T-cell (primary cell): ENCODE measurements around the gene VTI1A. TPM values are rescaled to one million over a fixed set of nuclear protein-coding genes. Genes with fewer than 3 reads are reported as not detected.

Experiments used
- ATAC-seq, 4 experiments: fragments of 200-7000 bp in 3 of 4; fragments of 150-1000 bp in 1 of 4; cut with Tn5 transposase; replicated peaks in 1 of 4; 1 replicate in 3 of 4; 2 replicates in 1 of 4; pipeline ENCODE4 v1.10.0; 2021; ENCODE audit warnings: moderate library complexity in 3 of 4, mild to moderate bottlenecking in 2 of 4, moderate number of reproducible peaks in 1 of 4
- CTCF ChIA-PET, 2 donors: fragments of 300-600 bp; sonication (Branson Sonifier 250); formaldehyde crosslinking; loops; one replicate each; lab custom pipeline; 2022; ENCODE audit warnings: antibody characterized with exemption in 2 of 2; lab: Charles Lee
- POLR2A ChIA-PET, 2 donors: fragments of 300-600 bp; sonication (Branson Sonifier 250); formaldehyde crosslinking; loops; one replicate each; lab custom pipeline; 2022; ENCODE audit warnings: antibody characterized with exemption in 2 of 2; lab: Charles Lee
- DNase-seq, 35 experiments: peaks; one replicate each; pipeline versions ENCODE4 v3.0.0 to v3.0.0-alpha.2; 2013 to 2023
- H3K27ac ChIP-seq: one replicate; pipeline ENCODE4 v1.5.1; 2013; ENCODE audit warnings: low read length
- H3K27me3 ChIP-seq, 2 experiments: replicated peaks in 1 of 2; 1 replicate in 1 of 2; 2 replicates in 1 of 2; pipeline versions ENCODE4 v1.6.1 to v1.7.0; 2013; ENCODE audit warnings: low read length in 1 of 2, mixed read lengths in 1 of 2; ENCODE audit not compliant: control insufficient read depth in 2 of 2, insufficient read depth in 2 of 2; ENCODE audit errors: extremely low read depth in 1 of 2
- H3K36me3 ChIP-seq, 2 donors: 1 replicate in 1 of 2; 2 replicates in 1 of 2; pipeline versions ENCODE4 v1.6.1 to v1.7.0; 2013; ENCODE audit warnings: low read length in 1 of 2; ENCODE audit not compliant: control insufficient read depth in 2 of 2, insufficient read depth in 1 of 2; ENCODE audit errors: extremely low read depth in 1 of 2
- H3K4me1 ChIP-seq, 2 experiments: 1 replicate in 1 of 2; 2 replicates in 1 of 2; pipeline versions ENCODE4 v1.6.1 to v1.7.0; 2013; ENCODE audit warnings: low read length in 2 of 2, mixed read lengths in 1 of 2; ENCODE audit not compliant: insufficient read depth in 2 of 2, control insufficient read depth in 1 of 2; ENCODE audit errors: extremely low read depth in 1 of 2
- H3K4me3 ChIP-seq, 2 donors: 1 replicate in 1 of 2; 2 replicates in 1 of 2; pipeline versions ENCODE4 v1.5.1 to v1.7.0; 2013; ENCODE audit warnings: mild to moderate bottlenecking in 2 of 2, low read length in 1 of 2, moderate library complexity in 1 of 2; ENCODE audit not compliant: control insufficient read depth in 1 of 2; ENCODE audit errors: extremely low read depth in 1 of 2
- H3K9me3 ChIP-seq: 2 replicates; pipeline ENCODE4 v1.7.0; 2013
- H3K27ac Mint-ChIP-seq, 2 donors: one replicate each; pipeline ENCODE4 v1.8.0; 2020 to 2021; ENCODE audit warnings: mild to moderate bottlenecking in 2 of 2, mixed read lengths in 2 of 2
- H3K27me3 Mint-ChIP-seq, 2 donors: one replicate each; pipeline ENCODE4 v1.8.0; 2021 to 2022; ENCODE audit warnings: mixed read lengths in 2 of 2
- H3K36me3 Mint-ChIP-seq: one replicate; pipeline ENCODE4 v1.8.0; 2021; ENCODE audit warnings: mixed read lengths
- H3K4me1 Mint-ChIP-seq, 3 donors: one replicate each; pipeline ENCODE4 v1.8.0; 2020 to 2022; ENCODE audit warnings: mixed read lengths in 3 of 3, mild to moderate bottlenecking in 1 of 3
- H3K4me3 Mint-ChIP-seq, 3 donors: one replicate each; pipeline ENCODE4 v1.8.0; 2020 to 2022; ENCODE audit warnings: mild to moderate bottlenecking in 3 of 3, mixed read lengths in 3 of 3, moderate library complexity in 3 of 3
- H3K9me3 Mint-ChIP-seq, 3 donors: one replicate each; pipeline ENCODE4 v1.8.0; 2020 to 2022; ENCODE audit warnings: mixed read lengths in 3 of 3
- WGBS: methylation state at CpG from one replicate; pipeline ENCODE4 v1.1.5; 2013; ENCODE audit warnings: missing lambda C conversion rate; ENCODE audit not compliant: insufficient coverage; 5-methylcytosine and 5-hydroxymethylcytosine counted together
- total RNA-seq, 35 experiments: library from RNA in 6 of 35; stranded (reverse) in 6 of 35; fragments of 120-200 nt in 1 of 35; gene quantifications; one replicate each; pipeline versions ENCODE4 v1.2.1 to v1.2.4 and lab custom pipeline; 2013 to 2026

VTI1A gene
- total RNA-seq, 5 donors from 2014 or later (not counting 1 experiment from before 2014, with no cell fraction given) = 41.3 to 53.6 (median 43.5) TPM

DNA sequence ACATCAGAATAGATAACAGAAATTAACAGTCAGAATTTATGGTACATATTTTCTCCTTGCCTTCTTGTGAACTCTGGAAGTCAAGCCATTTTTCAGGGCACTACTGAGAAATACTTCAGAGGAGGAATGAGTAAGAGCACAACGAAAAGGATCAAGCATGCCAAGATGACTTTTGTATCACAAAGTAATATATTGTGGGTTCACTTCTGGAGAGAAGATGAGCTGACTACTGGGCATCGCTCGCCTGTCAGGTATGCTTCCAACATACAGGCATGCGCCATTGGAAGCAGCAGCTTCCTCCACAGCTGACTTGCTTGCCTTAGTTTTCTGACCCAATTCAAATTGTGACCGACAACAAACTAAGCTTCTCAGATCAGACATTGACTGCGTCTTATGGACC is 137.3 kb downstream of the VTI1A start:
- ATAC-seq (no peak), DNase-seq (no peak)
- WGBS = 96% methylated on average over 3 of the region's 6 CpGs
- Histone ChIP-seq H3K9me3 (no peaks in the 10 kb centered on the region), H3K27ac (no peak overlapping the region), H3K36me3 (no peaks in the 10 kb centered on the region), H3K4me1 (no peaks in the 10 kb centered on the region), H3K4me3 (no peak overlapping the region), H3K27me3 (no peaks in the 10 kb centered on the region)
- peaks cover 61% of the 10 kb centered on the region for H3K36me3 Mint-ChIP-seq
- ChIA-PET CTCF (interaction anchor here in 1 of 2 donors (0.5 kb wide), 1 partner anchor 958 kb away, joined by 4 read pairs; no protein-coding TSS in a partner anchor), POLR2A (no interaction called here)
- H3K27ac Mint-ChIP-seq = no peak overlapping the region
- no peak overlapping the region for H3K4me3 Mint-ChIP-seq
- H3K27me3 Mint-ChIP-seq = no peaks in the 10 kb centered on the region
- no peaks in the 10 kb centered on the region for H3K9me3 Mint-ChIP-seq
- no peaks in the 10 kb centered on the region for H3K4me1 Mint-ChIP-seq

DNA sequence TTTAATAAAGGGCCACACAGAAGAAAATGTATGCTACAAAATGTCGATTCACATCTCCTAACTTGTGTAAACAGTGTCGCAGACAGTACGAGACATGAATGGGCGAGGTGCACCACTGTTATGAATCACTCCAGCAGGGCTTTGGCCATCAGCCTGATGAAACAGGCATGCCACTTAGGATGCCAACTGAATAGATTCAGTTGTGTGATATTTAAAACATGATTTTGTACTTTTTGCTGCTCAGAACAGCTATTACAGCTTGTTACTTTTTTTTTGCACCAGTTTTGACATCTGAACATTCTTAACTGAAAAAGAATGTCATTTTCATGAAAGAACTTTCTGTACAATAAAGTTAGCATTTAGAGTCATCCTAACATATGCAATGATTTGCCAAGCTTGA is 138.1 kb downstream of the VTI1A start:
- H3K27me3 Mint-ChIP-seq = no peaks in the 10 kb centered on the region
- no peaks in the 10 kb centered on the region for H3K4me1 Mint-ChIP-seq
- CTCF ChIA-PET = interaction anchor here in 1 of 2 donors (0.7 kb wide), 1 partner anchor 851 kb away, joined by 4 read pairs; no protein-coding TSS in a partner anchor
- H3K4me3 Mint-ChIP-seq = no peak overlapping the region
- POLR2A ChIA-PET = no interaction called here
- DNase-seq (no peak), ATAC-seq (no peak)
- Histone ChIP-seq H3K27ac (no peak overlapping the region), H3K36me3 (no peaks in the 10 kb centered on the region), H3K9me3 (no peaks in the 10 kb centered on the region), H3K27me3 (no peaks in the 10 kb centered on the region), H3K4me1 (no peaks in the 10 kb centered on the region), H3K4me3 (no peak overlapping the region)
- WGBS = 98% methylated on average over 4 of the region's 4 CpGs
- H3K36me3 Mint-ChIP-seq = peaks cover 59% of the 10 kb centered on the region
- H3K9me3 Mint-ChIP-seq = no peaks in the 10 kb centered on the region
- H3K27ac Mint-ChIP-seq = no peak overlapping the region

GRCh38 chr10:112585960-112586359 is 138.9 kb downstream of the VTI1A start:
- Mint-ChIP-seq H3K9me3 (no peaks in the 10 kb centered on the region), H3K27me3 (no peaks in the 10 kb centered on the region), H3K4me1 (no peaks in the 10 kb centered on the region), H3K36me3 (peaks cover 56% of the 10 kb centered on the region), H3K27ac (no peak overlapping the region), H3K4me3 (no peak overlapping the region)
- no peak for DNase-seq
- H3K4me3 ChIP-seq = no peak overlapping the region
- H3K27me3 ChIP-seq = no peaks in the 10 kb centered on the region
- CTCF ChIA-PET = no interaction called here
- H3K36me3 ChIP-seq = no peaks in the 10 kb centered on the region
- no peaks in the 10 kb centered on the region for H3K4me1 ChIP-seq
- no peaks in the 10 kb centered on the region for H3K9me3 ChIP-seq
- H3K27ac ChIP-seq = no peak overlapping the region
- WGBS = no CpG with 5 or more reads among the region's 5 CpGs
- ATAC-seq = no peak
- POLR2A ChIA-PET = interaction anchor here in 1 of 2 donors (0.6 kb wide), 1 partner anchor 138 kb away, joined by 8 read pairs; no protein-coding TSS in a partner anchor

DNA sequence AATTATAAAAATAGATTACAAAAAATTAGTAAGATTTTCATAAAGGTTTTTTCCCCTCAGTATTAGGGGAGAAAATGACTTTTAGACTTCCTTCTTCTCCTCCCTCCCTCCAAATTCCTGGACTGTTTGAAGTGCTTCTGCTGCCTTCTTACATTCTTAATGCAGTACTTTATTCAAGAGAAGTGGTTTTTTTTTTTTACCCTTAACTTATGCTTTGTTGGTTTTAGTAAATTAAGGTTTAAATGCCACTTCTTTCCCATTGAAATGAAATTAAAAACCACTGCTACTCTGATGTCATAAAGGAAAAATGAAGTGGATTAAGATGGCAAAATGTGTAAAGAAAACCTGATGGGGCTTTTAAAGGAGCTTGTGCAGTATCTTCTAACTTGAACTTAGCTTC is 140.7 kb downstream of the VTI1A start:
- H3K36me3 ChIP-seq = peaks cover 0 to 4% of the 10 kb centered on the region in 2 donors
- ATAC-seq = no peak
- H3K36me3 Mint-ChIP-seq = peaks cover 57% of the 10 kb centered on the region
- no peaks in the 10 kb centered on the region for H3K4me1 Mint-ChIP-seq
- CTCF ChIA-PET = interaction anchor here in 1 of 2 donors (0.7 kb wide), 1 partner anchor 18 kb away, joined by 6 read pairs; no protein-coding TSS in a partner anchor
- POLR2A ChIA-PET = no interaction called here
- H3K27ac Mint-ChIP-seq = no peak overlapping the region
- no peaks in the 10 kb centered on the region for H3K9me3 ChIP-seq
- H3K4me1 ChIP-seq = no peaks in the 10 kb centered on the region
- H3K27ac ChIP-seq = no peak overlapping the region
- no peak for DNase-seq
- H3K4me3 ChIP-seq = no peak overlapping the region
- H3K27me3 Mint-ChIP-seq = no peaks in the 10 kb centered on the region
- no peaks in the 10 kb centered on the region for H3K9me3 Mint-ChIP-seq
- no peaks in the 10 kb centered on the region for H3K27me3 ChIP-seq
- no peak overlapping the region for H3K4me3 Mint-ChIP-seq

- H3K9me3 ChIP-seq = no peaks in the 10 kb centered on the region
- H3K36me3 ChIP-seq = peaks cover 0 to 4% of the 10 kb centered on the region in 2 donors
- no peaks in the 10 kb centered on the region for H3K4me1 ChIP-seq
- Mint-ChIP-seq H3K36me3 (peaks cover 58% of the 10 kb centered on the region), H3K4me3 (no peak overlapping the region), H3K27me3 (no peaks in the 10 kb centered on the region), H3K27ac (no peak overlapping the region), H3K4me1 (no peaks in the 10 kb centered on the region), H3K9me3 (no peaks in the 10 kb centered on the region)
- ChIA-PET POLR2A (interaction anchor here in 1 of 2 donors (0.6 kb wide), 1 partner anchor 24 kb away, joined by 6 read pairs; no protein-coding TSS in a partner anchor), CTCF (interaction anchor here in 1 of 2 donors (0.6 to 0.7 kb wide), 2 partner anchors 18 to 644 kb away, joined by 4 to 6 read pairs; no protein-coding TSS in a partner anchor)
- no peak overlapping the region for H3K27ac ChIP-seq
- no peak for ATAC-seq
- no CpG with 5 or more reads among the region's 5 CpGs for WGBS
- DNase-seq = no peak
- H3K27me3 ChIP-seq = no peaks in the 10 kb centered on the region
- no peak overlapping the region for H3K4me3 ChIP-seq
These were observed 141.4 kb downstream of the VTI1A start for GRCh38 chr10:112588225-112588990.

DNA sequence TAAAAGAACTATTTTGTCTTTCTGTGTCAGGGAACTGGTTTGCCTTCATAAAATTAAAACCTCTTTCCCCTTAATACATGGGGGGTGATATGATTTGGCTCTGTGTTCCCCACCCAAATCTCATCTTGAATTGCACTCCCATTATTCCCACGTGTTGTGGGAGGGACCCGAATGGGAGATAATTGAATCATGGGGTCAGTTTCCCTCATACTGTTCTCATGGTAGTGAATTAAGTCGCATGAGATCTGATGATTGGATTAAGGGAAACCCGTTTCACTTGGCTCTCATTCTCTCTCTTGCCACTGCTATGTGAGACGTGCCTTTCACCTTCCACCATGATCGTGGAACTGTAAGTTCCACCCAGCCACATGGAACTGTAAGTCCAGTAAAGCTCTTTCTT is 142.1 kb downstream of the VTI1A start:
- Mint-ChIP-seq H3K9me3 (no peaks in the 10 kb centered on the region), H3K36me3 (peaks cover 53% of the 10 kb centered on the region), H3K27me3 (no peaks in the 10 kb centered on the region), H3K4me1 (no peaks in the 10 kb centered on the region), H3K4me3 (no peak overlapping the region), H3K27ac (no peak overlapping the region)
- ATAC-seq (no peak), DNase-seq (no peak)
- no CpG with 5 or more reads among the region's 6 CpGs for WGBS
- Histone ChIP-seq H3K4me1 (no peaks in the 10 kb centered on the region), H3K4me3 (no peak overlapping the region), H3K9me3 (no peaks in the 10 kb centered on the region), H3K27me3 (no peaks in the 10 kb centered on the region), H3K36me3 (peaks cover 0 to 4% of the 10 kb centered on the region in 2 donors), H3K27ac (no peak overlapping the region)
- POLR2A ChIA-PET = no interaction called here
- CTCF ChIA-PET = interaction anchor here in 1 of 2 donors (0.6 kb wide), 2 partner anchors 487 to 644 kb away, joined by 4 to 7 read pairs; no protein-coding TSS in a partner anchor
